HG02870 (cell line): ENCODE measurements around the gene IRAK2.

Source experiments
- ATAC-seq: cut with Tn5 transposase; IDR thresholded peaks from one replicate; pipeline ENCODE4 v1.9.1; 2021; ENCODE audit warnings: mild to moderate bottlenecking, moderate library complexity; ENCODE audit not compliant: unreplicated experiment

IRAK2 gene

GRCh38 chr3:10223676-10224639 is 59.2 kb downstream of the IRAK2 start:
- peak; percentile 42 for ATAC-seq

GRCh38 chr3:10224794-10225665 is 60.3 kb downstream of the IRAK2 start:
- no peak for ATAC-seq

- no peak for ATAC-seq
Measured at GRCh38 chr3:10226293-10226692, 61.6 kb downstream of the IRAK2 start.

- ATAC-seq = no peak
Measured at GRCh38 chr3:10228248-10228950, 63.7 kb downstream of the IRAK2 start.

- no peak for ATAC-seq
Measured at GRCh38 chr3:10229576-10229975, 64.9 kb downstream of the IRAK2 start.

GRCh38 chr3:10232137-10232536 is 67.4 kb downstream of the IRAK2 start:
- peak; percentile 47 for ATAC-seq

GRCh38 chr3:10233988-10234387 is 69.3 kb downstream of the IRAK2 start:
- no peak for ATAC-seq

GRCh38 chr3:10234526-10235230 is 70.0 kb downstream of the IRAK2 start:
- no peak for ATAC-seq

GRCh38 chr3:10235551-10235950 is 70.8 kb downstream of the IRAK2 start:
- ATAC-seq = no peak

GRCh38 chr3:10238345-10239183 is 73.8 kb downstream of the IRAK2 start:
- ATAC-seq = no peak

GRCh38 chr3:10240799-10241198 is 76.1 kb downstream of the IRAK2 start:
- no peak for ATAC-seq

- no peak for ATAC-seq
Measured at GRCh38 chr3:10242182-10243065, 77.7 kb downstream of the IRAK2 start.

GRCh38 chr3:10244009-10244408 is 79.3 kb downstream of the IRAK2 start:
- ATAC-seq = no peak

GRCh38 chr3:10245081-10245712 is 80.5 kb downstream of the IRAK2 start:
- ATAC-seq = no peak

GRCh38 chr3:10247679-10248183 is 83.0 kb downstream of the IRAK2 start:
- no peak for ATAC-seq

GRCh38 chr3:10248184-10248983 is 83.7 kb downstream of the IRAK2 start, which contains the start of gene TATDN2:
TATDN2 (plus strand) TSS chr3:10248459; CDS start chr3:10249201, 742 bp downstream.
- peak; percentile 96 for ATAC-seq
